Body of pancreas (tissue), 4 donors: Measurements from ENCODE around the gene DNAH12.

Experiments
- CTCF ChIP-seq, 7 experiments: fragments of 450-650 bp in 4 of 7; fragments of 200-600 bp in 3 of 7; sonication (generic) in 3 of 7; IDR thresholded peaks; one replicate each; pipeline ENCODE4 v1.5.1; 2016 to 2019; ENCODE audit warnings: antibody characterized with exemption in 7 of 7
- POLR2A ChIP-seq, 3 donors: fragments of 450-650 bp; IDR thresholded peaks; one replicate each; pipeline ENCODE4 v1.6.1; 2016; ENCODE audit warnings: antibody characterized with exemption in 3 of 3, mild to moderate bottlenecking in 2 of 3

- TF ChIP-seq CTCF (IDR thresholded peaks at IDR 0.05) (peak in 2 of 7 experiments; percentile 14 to 20), POLR2A (IDR thresholded peaks at IDR 0.05) (no peak)
Observed at GRCh38 chr3:57464801-57465200, 79.3 kb downstream of the DNAH12 start.
